ENCODE data around the gene SRSF5.

- TF ChIP-seq CTCF (IDR thresholded peaks at IDR 0.05), result no peak
- no peak for TF ChIP-seq POLR2AphosphoS5 (IDR thresholded peaks at IDR 0.05; ENCODE audit: insufficient read depth in 1 of 2, low read depth in 1 of 2)
- TF ChIP-seq POLR2A (IDR thresholded peaks at IDR 0.05), result no peak
Measured at GRCh38 chr14:69760810-69761209, 6.1 kb upstream of the SRSF5 start.

All from vagina (tissue), 2 donors.